GM12878 (cell line): ENCODE data around the gene SLC22A23. TPM values are rescaled to one million over a fixed set of nuclear protein-coding genes. Genes with fewer than 3 reads are reported as not detected.

ENCODE experiments used
- BACH1 ChIP-seq: fragments of 450-650 bp; IDR thresholded peaks from 2 replicates; pipeline ENCODE4 v1.6.1; 2017; ENCODE audit warnings: mild to moderate bottlenecking, borderline replicate concordance
- BHLHE40 ChIP-seq, 2 experiments: fragments of 450-650 bp in 1 of 2; IDR thresholded peaks; 2 replicates each; pipeline ENCODE4 v1.6.1; 2011 to 2017; ENCODE audit warnings: low read depth in 2 of 2, borderline replicate concordance in 1 of 2, improper control_type of control experiment in 1 of 2, low read length in 1 of 2, mild to moderate bottlenecking in 1 of 2
- CBFB ChIP-seq: IDR thresholded peaks from 2 replicates; pipeline ENCODE4 v1.6.1; 2016; ENCODE audit warnings: antibody characterized with exemption, low read depth
- GABPA ChIP-seq: IDR thresholded peaks from 2 replicates; pipeline ENCODE4 v1.6.1; 2014; ENCODE audit warnings: antibody characterized with exemption, low read depth, mild to moderate bottlenecking, inconsistent platforms
- IKZF2 ChIP-seq, 2 experiments: fragments of 450-650 bp; IDR thresholded peaks; 2 replicates each; pipeline ENCODE4 v1.6.1; 2017; ENCODE audit warnings: mild to moderate bottlenecking in 2 of 2, moderate library complexity in 2 of 2
- JUND ChIP-seq: IDR thresholded peaks from 2 replicates; pipeline ENCODE4 v1.6.1; 2012; ENCODE audit warnings: low read depth, mild to moderate bottlenecking, low read length, improper control_type of control experiment, moderate library complexity
- MYB ChIP-seq: fragments of 150-350 bp; IDR thresholded peaks from 2 replicates; pipeline ENCODE4 v1.6.1; 2014; ENCODE audit warnings: mild to moderate bottlenecking, low read depth, low read length, borderline replicate concordance
- NFYA ChIP-seq: IDR thresholded peaks from 2 replicates; pipeline ENCODE4 v1.6.1; 2011; ENCODE audit warnings: low read depth, mild to moderate bottlenecking, low read length, improper control_type of control experiment, borderline replicate concordance
- NFYB ChIP-seq: IDR thresholded peaks from 2 replicates; pipeline ENCODE4 v1.6.1; 2011; ENCODE audit warnings: low read depth, mild to moderate bottlenecking, low read length, improper control_type of control experiment, moderate library complexity; ENCODE audit not compliant: insufficient read depth
- NR2C2 ChIP-seq: IDR thresholded peaks from 2 replicates; pipeline ENCODE4 v1.6.1; 2011; ENCODE audit warnings: borderline replicate concordance, low read depth; ENCODE audit not compliant: control insufficient read depth, insufficient read length
- PML ChIP-seq: IDR thresholded peaks from 2 replicates; pipeline ENCODE4 v1.6.1; 2012; ENCODE audit warnings: low read length, inconsistent platforms
- POU2F2 ChIP-seq: IDR thresholded peaks from 3 replicates; pipeline ENCODE4 v1.6.1; 2011; ENCODE audit warnings: low read depth, mild to moderate bottlenecking, low read length, borderline replicate concordance
- RBBP5 ChIP-seq: fragments of 200-600 bp; sonication (generic); conservative IDR thresholded peaks from 2 replicates; pipeline ENCODE4 v1.6.1; 2016
- RELA ChIP-seq: fragments of 450-650 bp; IDR thresholded peaks from 2 replicates; pipeline ENCODE4 v1.8.0; 2014; ENCODE audit warnings: borderline replicate concordance; ENCODE audit not compliant: partially characterized antibody
- RUNX3 ChIP-seq: IDR thresholded peaks from 2 replicates; pipeline ENCODE4 v1.6.1; 2012; ENCODE audit warnings: low read length, inconsistent platforms
- SIX5 ChIP-seq: IDR thresholded peaks from 2 replicates; pipeline ENCODE4 v1.6.1; 2011; ENCODE audit warnings: mild to moderate bottlenecking, low read depth, low read length, moderate library complexity; ENCODE audit not compliant: severe bottlenecking
- SMC3 ChIP-seq: IDR thresholded peaks from 2 replicates; pipeline ENCODE4 v1.6.1; 2011; ENCODE audit warnings: low read length, improper control_type of control experiment, borderline replicate concordance
- TCF12 ChIP-seq: IDR thresholded peaks from 2 replicates; pipeline ENCODE4 v1.6.1; 2011; ENCODE audit warnings: low read depth, mild to moderate bottlenecking, low read length
- ZBTB4 ChIP-seq: fragments of 450-650 bp; formaldehyde crosslinking; IDR thresholded peaks from 2 replicates; pipeline ENCODE4 v1.4.0; 2022; ENCODE audit warnings: mild to moderate bottlenecking, moderate library complexity
- ZNF384 ChIP-seq: IDR thresholded peaks from 2 replicates; pipeline ENCODE4 v1.6.1; 2012; ENCODE audit warnings: low read depth, mild to moderate bottlenecking, low read length, improper control_type of control experiment, borderline replicate concordance
- polyA plus RNA-seq, 11 experiments: library from polyadenylated mRNA; depleted of rRNA in 4 of 11; unstranded in 6 of 11; stranded (reverse) in 5 of 11; fragments of >200 nt; fragmentation: Nextera tagmentation in 4 of 11; fragmentation: Illumina TruSeq in 1 of 11; extraction: Ambion mirVana in 4 of 11; extraction: Trizol in 1 of 11; gene quantifications; 1 replicate in 1 of 11; 2 replicates in 10 of 11; pipeline versions ENCODE4 v1.2.1 to v1.2.3, GENCODE V29; 2011 to 2016; ENCODE audit warnings: inconsistent platforms in 2 of 11, missing spikeins in 2 of 11, low read depth in 1 of 11
- total RNA-seq, 4 experiments: library from RNA; depleted of rRNA in 3 of 4; stranded (reverse); fragments of >200 nt in 3 of 4; fragmentation: Illumina TruSeq in 1 of 4; extraction: Trizol in 1 of 4; gene quantifications; 2 replicates each; pipeline versions ENCODE4 v1.2.1 to v1.2.3, GENCODE V29; 2013 to 2021
- TF ChIP-seq, protein P1 (sequence below): IDR thresholded peaks from 2 replicates; pipeline ENCODE4 v1.6.1; 2011; ENCODE audit warnings: mild to moderate bottlenecking, low read depth, low read length, moderate library complexity; ENCODE audit not compliant: insufficient replicate concordance
- TF ChIP-seq, protein P2 (sequence below): fragments of 450-650 bp; IDR thresholded peaks from 2 replicates; pipeline ENCODE4 v1.6.1; 2017; ENCODE audit warnings: mild to moderate bottlenecking, moderate library complexity

SLC22A23 gene
- total and polyA plus RNA-seq, 10 of the 15 experiments (the other 5 are each of a cell fraction or from before 2014, with no cell fraction given) = 0.20 to 2.4 (median 0.74) TPM

- TF ChIP-seq ZNF384 (no peak), RELA (no peak), NFYA (no peak), SIX5 (no peak), PML (no peak), IKZF2 (IDR thresholded peaks at IDR 0.05) (peak; percentile 78 to 82), NR2C2 (no peak), BACH1 (peak; percentile 47; the same call in 1 of the 2 replicates), NFYB (no peak), BHLHE40 (IDR thresholded peaks at IDR 0.05; ENCODE audit: borderline replicate concordance in 1 of 2, low read depth in 2 of 2, low read length in 1 of 2) (peak; percentile 48 to 87; a peak in 3 of 4 replicates), JUND (no peak), POU2F2 (peak; percentile 25; the same call in 1 of the 3 replicates), CBFB (no peak), ZBTB4 (CRISPR knock-in tag) (no peak), RUNX3 (peak; percentile 24; the same call in 1 of the 2 replicates), SMC3 (peak; percentile 7; the same call in 1 of the 2 replicates), RBBP5 (no peak), MYB (no peak), GABPA (no peak), TCF12 (no peak)
- TF ChIP-seq, protein P1, sequence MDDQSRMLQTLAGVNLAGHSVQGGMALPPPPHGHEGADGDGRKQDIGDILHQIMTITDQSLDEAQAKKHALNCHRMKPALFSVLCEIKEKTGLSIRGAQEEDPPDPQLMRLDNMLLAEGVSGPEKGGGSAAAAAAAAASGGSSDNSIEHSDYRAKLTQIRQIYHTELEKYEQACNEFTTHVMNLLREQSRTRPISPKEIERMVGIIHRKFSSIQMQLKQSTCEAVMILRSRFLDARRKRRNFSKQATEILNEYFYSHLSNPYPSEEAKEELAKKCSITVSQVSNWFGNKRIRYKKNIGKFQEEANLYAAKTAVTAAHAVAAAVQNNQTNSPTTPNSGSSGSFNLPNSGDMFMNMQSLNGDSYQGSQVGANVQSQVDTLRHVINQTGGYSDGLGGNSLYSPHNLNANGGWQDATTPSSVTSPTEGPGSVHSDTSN = no peak
- TF ChIP-seq, protein P2, sequence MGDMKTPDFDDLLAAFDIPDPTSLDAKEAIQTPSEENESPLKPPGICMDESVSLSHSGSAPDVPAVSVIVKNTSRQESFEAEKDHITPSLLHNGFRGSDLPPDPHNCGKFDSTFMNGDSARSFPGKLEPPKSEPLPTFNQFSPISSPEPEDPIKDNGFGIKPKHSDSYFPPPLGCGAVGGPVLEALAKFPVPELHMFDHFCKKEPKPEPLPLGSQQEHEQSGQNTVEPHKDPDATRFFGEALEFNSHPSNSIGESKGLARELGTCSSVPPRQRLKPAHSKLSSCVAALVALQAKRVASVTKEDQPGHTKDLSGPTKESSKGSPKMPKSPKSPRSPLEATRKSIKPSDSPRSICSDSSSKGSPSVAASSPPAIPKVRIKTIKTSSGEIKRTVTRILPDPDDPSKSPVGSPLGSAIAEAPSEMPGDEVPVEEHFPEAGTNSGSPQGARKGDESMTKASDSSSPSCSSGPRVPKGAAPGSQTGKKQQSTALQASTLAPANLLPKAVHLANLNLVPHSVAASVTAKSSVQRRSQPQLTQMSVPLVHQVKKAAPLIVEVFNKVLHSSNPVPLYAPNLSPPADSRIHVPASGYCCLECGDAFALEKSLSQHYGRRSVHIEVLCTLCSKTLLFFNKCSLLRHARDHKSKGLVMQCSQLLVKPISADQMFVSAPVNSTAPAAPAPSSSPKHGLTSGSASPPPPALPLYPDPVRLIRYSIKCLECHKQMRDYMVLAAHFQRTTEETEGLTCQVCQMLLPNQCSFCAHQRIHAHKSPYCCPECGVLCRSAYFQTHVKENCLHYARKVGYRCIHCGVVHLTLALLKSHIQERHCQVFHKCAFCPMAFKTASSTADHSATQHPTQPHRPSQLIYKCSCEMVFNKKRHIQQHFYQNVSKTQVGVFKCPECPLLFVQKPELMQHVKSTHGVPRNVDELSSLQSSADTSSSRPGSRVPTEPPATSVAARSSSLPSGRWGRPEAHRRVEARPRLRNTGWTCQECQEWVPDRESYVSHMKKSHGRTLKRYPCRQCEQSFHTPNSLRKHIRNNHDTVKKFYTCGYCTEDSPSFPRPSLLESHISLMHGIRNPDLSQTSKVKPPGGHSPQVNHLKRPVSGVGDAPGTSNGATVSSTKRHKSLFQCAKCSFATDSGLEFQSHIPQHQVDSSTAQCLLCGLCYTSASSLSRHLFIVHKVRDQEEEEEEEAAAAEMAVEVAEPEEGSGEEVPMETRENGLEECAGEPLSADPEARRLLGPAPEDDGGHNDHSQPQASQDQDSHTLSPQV = no peak
These were observed 100.6 kb downstream of the SLC22A23 start (continued) for GRCh38 chr6:3356056-3356823.
